SK-N-MC (cell line): Measurements from ENCODE around the gene RIPK1.
"Not testable (repeated sequence)": the region's sequence is repeated elsewhere in the genome, so short reads cannot be mapped to it uniquely, and the experiment has no call there.

Source experiments
- DNase-seq: peaks from one replicate; pipeline ENCODE4 v3.0.0-alpha.2; 2011; ENCODE audit warnings: low read depth, low spot score
- H3K27ac ChIP-seq: fragments of 200-600 bp; sonication (generic); 2 replicates; pipeline ENCODE4 v1.5.1; 2016; ENCODE audit warnings: mixed run types
- H3K36me3 ChIP-seq: fragments of 200-600 bp; sonication (generic); 2 replicates; pipeline ENCODE4 v1.6.1; 2017; ENCODE audit warnings: antibody characterized with exemption, low read length, mixed read lengths; ENCODE audit not compliant: insufficient read depth
- H3K4me3 ChIP-seq: fragments of 200-600 bp; sonication (generic); 2 replicates; pipeline ENCODE4 v1.5.1; 2016
- H3K9ac ChIP-seq: fragments of 200-600 bp; sonication (generic); 2 replicates; pipeline ENCODE4 v1.8.0; 2017; ENCODE audit warnings: mixed run types, mixed read lengths; ENCODE audit not compliant: insufficient read length
- H3K9me3 ChIP-seq: fragments of 200-600 bp; sonication (generic); 2 replicates; pipeline ENCODE4 v1.6.1; 2017; ENCODE audit warnings: low read depth, mild to moderate bottlenecking, antibody characterized with exemption, low read length, moderate library complexity, mixed read lengths
- EZH2 ChIP-seq: fragments of 200-600 bp; sonication (generic); IDR thresholded peaks from one replicate; pipeline ENCODE4 v1.6.1; 2017; ENCODE audit warnings: antibody characterized with exemption
- FOXP2 ChIP-seq: optimal IDR thresholded peaks from 2 replicates; pipeline ENCODE3; 2011; ENCODE audit warnings: mild to moderate bottlenecking, moderate library complexity; ENCODE audit not compliant: insufficient read depth; ENCODE audit errors: extremely low read length, control extremely low read depth
- POLR2AphosphoS5 ChIP-seq: IDR thresholded peaks from 2 replicates; pipeline ENCODE4 v1.6.1; 2012; ENCODE audit warnings: mild to moderate bottlenecking, low read depth, low read length, borderline replicate concordance

RIPK1 gene

DNA sequence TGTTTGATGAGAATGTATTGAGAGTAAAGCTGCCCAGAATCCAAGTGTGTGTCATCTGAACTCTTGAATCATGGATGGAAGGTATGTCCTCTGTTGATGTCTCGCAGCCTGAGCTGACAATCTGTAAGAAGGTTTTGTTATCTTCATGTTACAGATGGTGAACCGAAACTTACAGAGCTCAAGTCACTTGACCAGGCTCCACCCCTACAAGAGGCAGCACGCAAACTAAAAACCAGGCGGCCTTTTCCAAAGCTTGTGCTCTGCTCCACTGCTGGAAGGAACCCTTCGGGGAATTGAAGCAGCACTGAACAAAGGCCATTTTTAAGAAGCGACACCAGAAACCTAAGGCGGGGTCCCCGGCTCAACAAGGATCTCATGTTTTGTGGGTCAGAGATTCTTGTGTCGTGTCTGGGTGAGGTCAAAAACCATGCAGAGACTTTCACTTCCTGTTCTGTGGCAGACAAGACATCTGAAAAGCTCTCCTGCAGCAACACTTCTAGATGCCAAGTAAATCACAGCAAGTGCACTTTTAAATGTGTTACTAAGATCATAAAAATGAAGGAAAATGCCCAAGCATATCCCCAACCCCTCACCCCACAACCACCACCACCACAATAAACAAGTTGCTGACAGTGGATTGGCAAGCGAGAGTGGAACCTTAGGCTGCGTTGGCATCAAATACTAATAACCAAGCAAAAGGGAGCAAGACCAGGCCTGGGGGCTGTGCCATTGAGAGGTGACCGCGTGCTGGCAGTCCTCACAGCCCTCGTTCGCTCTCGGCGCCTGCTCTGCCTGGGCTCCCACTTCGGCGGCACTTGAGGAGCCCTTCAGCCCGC, 41.3 kb upstream of the RIPK1 start:
- Histone ChIP-seq H3K9me3 (no peaks in the 10 kb centered on the region), H3K36me3 (peaks cover 3% of the 10 kb centered on the region; the same call in 1 of the 2 replicates), H3K4me3 (no peak overlapping the region), H3K9ac (no peak overlapping the region), H3K27ac (peak overlapping the region; percentile 48; the same call in 1 of the 2 replicates)
- TF ChIP-seq FOXP2 (no peak), POLR2AphosphoS5 (no peak), EZH2 (no peak)
- DNase-seq: no peak

DNA sequence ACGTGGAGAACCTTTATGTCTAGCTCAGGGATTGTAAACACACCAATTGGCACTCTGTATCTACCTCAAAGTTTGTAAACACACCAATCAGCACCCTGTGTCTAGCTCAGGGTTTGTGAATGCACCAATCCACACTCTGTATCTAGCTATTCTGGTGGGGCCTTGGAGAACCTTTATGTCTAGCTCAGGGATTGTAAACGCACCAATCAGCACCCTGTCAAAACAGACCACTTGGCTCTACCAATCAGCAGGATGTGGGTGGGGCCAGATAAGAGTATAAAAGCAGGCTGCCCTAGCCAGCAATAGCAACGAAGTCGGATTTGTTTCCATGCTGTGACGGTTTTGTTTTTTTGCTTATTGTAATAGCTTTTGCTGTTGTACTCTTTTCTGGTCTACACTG, 40.1 kb upstream of the RIPK1 start:
- not testable (repeated sequence) for DNase-seq, H3K27ac ChIP-seq, H3K9ac ChIP-seq, H3K9me3 ChIP-seq, H3K36me3 ChIP-seq, H3K4me3 ChIP-seq

DNA sequence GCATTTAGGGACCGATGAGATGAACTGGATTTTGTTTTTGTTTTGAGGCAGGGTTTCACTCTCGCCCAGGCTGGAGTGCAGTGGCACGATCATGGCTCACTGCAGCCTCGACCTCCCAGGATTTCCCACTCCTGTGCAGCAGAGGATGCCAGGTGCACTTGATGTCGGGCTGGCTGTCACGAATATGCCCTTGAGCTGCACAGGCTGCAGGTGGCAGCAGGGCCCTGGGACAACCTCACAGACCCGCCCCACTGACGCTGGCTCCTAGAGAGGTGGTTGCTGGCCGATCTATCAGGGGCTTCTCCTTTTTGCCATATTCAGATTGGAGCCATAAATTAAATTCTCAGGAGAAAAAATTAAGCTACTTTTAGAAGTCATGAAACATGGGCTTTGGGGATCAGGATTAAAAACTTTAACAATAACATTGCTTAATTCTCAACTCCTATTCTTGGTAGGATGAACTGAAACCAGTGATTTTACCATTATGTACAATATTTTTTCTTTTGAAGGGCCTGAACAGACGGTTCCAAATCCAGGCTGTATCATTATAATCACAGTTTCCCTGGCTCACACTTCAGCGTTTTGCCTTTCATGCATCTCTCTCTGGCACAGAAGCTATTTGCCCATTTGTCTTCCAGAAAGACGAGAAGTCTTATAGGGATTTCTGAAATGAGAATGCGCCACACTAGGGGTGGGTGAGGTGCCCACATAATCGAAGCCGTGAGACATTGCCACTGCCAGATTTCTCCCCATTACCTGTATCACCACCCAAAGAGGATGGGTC, 36.2 kb upstream of the RIPK1 start:
- no peak overlapping the region for H3K9ac ChIP-seq
- no peak overlapping the region for H3K27ac ChIP-seq
- no peak overlapping the region for H3K4me3 ChIP-seq
- H3K36me3 ChIP-seq: no peaks in the 10 kb centered on the region
- no peaks in the 10 kb centered on the region for H3K9me3 ChIP-seq
- TF ChIP-seq FOXP2 (no peak), POLR2AphosphoS5 (no peak), EZH2 (no peak)
- no peak for DNase-seq

DNA sequence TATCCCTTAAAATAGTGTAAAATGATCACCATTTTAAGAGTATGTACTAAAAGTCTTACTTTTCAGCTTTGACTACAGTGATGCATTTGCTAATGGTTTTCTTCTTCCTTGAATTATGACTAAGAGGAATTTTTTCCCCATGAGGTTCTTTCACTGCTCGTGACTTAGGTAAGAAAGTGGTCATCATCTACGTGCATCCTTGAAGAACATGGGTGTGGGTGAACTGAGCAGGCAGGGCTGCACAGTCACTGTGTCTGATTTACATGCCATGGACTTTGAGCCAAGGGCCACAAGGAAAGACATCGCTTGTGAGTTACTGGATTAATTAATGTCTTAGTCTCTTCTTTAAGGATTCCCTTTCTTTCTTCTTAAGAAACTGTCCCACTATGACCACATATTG, 35.3 kb upstream of the RIPK1 start:
- no peak overlapping the region for H3K9ac ChIP-seq
- DNase-seq: no peak
- TF ChIP-seq POLR2AphosphoS5 (no peak), EZH2 (no peak), FOXP2 (no peak)
- no peaks in the 10 kb centered on the region for H3K9me3 ChIP-seq
- H3K36me3 ChIP-seq: no peaks in the 10 kb centered on the region
- H3K27ac ChIP-seq: no peak overlapping the region
- H3K4me3 ChIP-seq: no peak overlapping the region

DNA sequence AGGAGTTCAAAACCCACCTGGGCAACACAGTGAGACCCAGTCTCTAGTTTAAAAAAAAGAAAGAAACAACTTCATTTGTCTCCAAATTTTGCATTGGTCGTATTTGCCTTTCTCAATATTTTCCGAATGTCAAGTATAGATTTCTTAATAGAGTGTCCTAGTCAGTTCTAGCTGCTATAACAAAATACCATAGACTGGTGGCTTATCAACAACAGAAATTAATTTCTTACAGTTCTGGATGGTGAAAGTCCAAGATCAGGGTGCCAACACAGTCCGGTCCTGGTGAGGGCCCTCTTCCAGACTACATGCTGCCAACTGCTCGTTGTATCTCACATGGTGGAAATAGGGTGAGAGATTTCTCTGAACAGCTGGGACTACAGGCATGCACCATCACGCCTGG, 34.6 kb upstream of the RIPK1 start:
- Histone ChIP-seq H3K9me3 (no peaks in the 10 kb centered on the region), H3K4me3 (no peak overlapping the region)

DNA sequence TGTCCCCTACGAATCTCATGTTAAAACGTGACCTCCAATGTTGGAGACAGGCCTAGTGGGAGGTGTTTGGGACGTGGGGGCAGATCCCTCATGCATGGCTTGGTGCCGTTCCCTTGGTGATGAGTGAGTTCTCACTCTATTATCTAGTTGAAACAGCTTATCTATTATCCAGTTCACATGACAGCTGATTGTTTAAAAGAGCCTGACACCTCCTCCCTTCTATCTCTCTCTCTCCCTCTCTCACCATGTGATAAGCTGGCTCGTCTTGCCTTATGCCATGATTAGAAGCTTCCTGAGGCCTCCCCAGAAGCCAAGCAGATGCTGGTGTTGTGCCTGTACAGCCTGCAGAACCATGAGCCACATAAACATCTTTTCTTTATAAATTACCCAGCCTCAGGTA, 32.9 kb upstream of the RIPK1 start:
- TF ChIP-seq FOXP2 (no peak), EZH2 (no peak), POLR2AphosphoS5 (no peak)
- H3K4me3 ChIP-seq: no peak overlapping the region
- no peak overlapping the region for H3K27ac ChIP-seq
- no peaks in the 10 kb centered on the region for H3K9me3 ChIP-seq
- DNase-seq: no peak
- H3K36me3 ChIP-seq: no peaks in the 10 kb centered on the region
- no peak overlapping the region for H3K9ac ChIP-seq

More for the DNA sequence above, 34.6 kb upstream of the RIPK1 start:
- no peak for DNase-seq
- Histone ChIP-seq H3K36me3 (no peaks in the 10 kb centered on the region), H3K27ac (no peak overlapping the region), H3K9ac (no peak overlapping the region)
- no peak for TF ChIP-seq EZH2
- no peak for TF ChIP-seq FOXP2
- no peak for TF ChIP-seq POLR2AphosphoS5

DNA sequence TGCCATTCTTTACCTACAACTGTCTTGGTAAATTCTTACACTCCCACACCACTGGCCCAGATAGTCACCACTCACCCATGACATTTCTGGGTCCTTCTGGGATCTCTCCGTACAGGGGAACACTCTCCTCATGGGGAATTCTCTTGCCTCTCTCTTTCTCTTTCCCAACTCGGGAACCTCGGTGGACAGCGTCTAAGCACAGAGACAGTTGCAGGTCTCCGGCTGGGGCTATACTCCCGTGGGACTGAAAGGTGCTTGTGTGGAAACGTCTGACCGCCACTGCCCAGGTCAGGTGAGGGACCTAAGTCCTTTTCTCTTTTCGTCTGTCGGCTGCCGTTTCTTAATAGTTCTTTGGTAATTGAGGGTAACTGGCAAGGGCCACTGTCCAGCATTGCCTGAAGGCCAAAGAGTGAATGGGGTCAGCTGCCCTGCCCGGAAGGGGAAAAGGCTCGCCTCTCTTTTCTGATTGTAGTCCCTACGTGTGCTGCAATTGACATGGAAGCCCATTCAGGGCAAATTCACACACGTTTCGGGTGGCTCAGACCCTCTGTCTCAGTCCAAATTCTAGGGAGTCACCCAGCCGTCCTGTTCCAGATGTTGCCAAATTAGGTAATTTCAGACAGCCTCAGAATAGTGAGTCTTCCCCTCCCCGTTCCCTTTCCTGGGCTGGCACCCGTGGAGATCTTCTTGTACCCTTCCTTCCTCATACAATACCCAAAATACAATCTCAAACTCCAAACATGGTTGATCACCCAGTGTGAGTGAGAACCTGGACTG, 31.2 kb upstream of the RIPK1 start:
- TF ChIP-seq FOXP2 (no peak), POLR2AphosphoS5 (no peak), EZH2 (no peak)
- H3K4me3 ChIP-seq: no peak overlapping the region

More for the DNA sequence above, 31.2 kb upstream of the RIPK1 start:
- Histone ChIP-seq H3K36me3 (no peaks in the 10 kb centered on the region), H3K9ac (no peak overlapping the region), H3K9me3 (no peaks in the 10 kb centered on the region), H3K27ac (no peak overlapping the region)
- DNase-seq: no peak
